HepG2 (cell line): ENCODE measurements around the gene AGAP1. TPM values are rescaled to one million over a fixed set of nuclear protein-coding genes. Genes with fewer than 3 reads are reported as not detected.

Experiments
- ATAC-seq: fragments of 200-7000 bp; cut with Tn5 transposase; 3 replicates; pipeline ENCODE4 v1.9.1; 2020; ENCODE audit warnings: mild to moderate bottlenecking, moderate library complexity
- BruUV-seq: library from RNA; stranded (reverse); fragments of 400-500 nt; replicated peaks from 2 replicates; lab custom pipeline; 2021; lab: Mats Ljungman, UMichigan
- CTCF ChIA-PET: fragments of 300-600 bp; formaldehyde crosslinking; extraction: SDS; loops from one replicate; lab custom pipeline; 2021; ENCODE audit warnings: low total read pairs, inconsistent platforms, low intra/inter-chr PET ratio; lab: Yijun Ruan, JAX
- POLR2A ChIA-PET: fragments of 350-600 bp; sonication (Branson Sonifier 250); formaldehyde crosslinking; loops from one replicate; lab custom pipeline; 2020; ENCODE audit warnings: antibody characterized with exemption, inconsistent platforms; lab: Yijun Ruan, JAX
- DNase-seq: peaks from one replicate; pipeline ENCODE4 v3.0.0-alpha.2; 2015; ENCODE audit warnings: low spot score
- FAIRE-seq: peaks from 3 replicates; lab custom pipeline; 2011; peaks lifted over from hg19 to GRCh38; lab: Jason Lieb, UNC
- H2AFZ ChIP-seq: one replicate; pipeline ENCODE4 v1.6.1; 2011; ENCODE audit warnings: low read length, inconsistent platforms
- H3K27ac ChIP-seq: fragments of 300-600 bp; 3 replicates; pipeline ENCODE4 v1.8.0; 2011; ENCODE audit warnings: mixed run types, mild to moderate bottlenecking, mixed read lengths, low read length, inconsistent platforms; ENCODE audit not compliant: insufficient read depth; ENCODE audit errors: extremely low read length
- H3K27me3 ChIP-seq, 2 experiments: fragments of 200-600 bp in 1 of 2; 2 replicates in 1 of 2; 3 replicates in 1 of 2; pipeline versions ENCODE4 v1.6.0 to v1.8.0; 2011; ENCODE audit warnings: low read length in 2 of 2, mild to moderate bottlenecking in 2 of 2, moderate library complexity in 2 of 2, inconsistent platforms in 1 of 2; ENCODE audit not compliant: insufficient read depth in 2 of 2, control insufficient read depth in 1 of 2
- H3K36me3 ChIP-seq, 2 experiments: fragments of 200-600 bp in 1 of 2; replicated peaks in 1 of 2; 2 replicates in 1 of 2; 3 replicates in 1 of 2; pipeline versions ENCODE4 v1.5.1 to v1.8.0; 2011; ENCODE audit warnings: low read length in 2 of 2, inconsistent platforms in 1 of 2; ENCODE audit not compliant: insufficient read depth in 2 of 2, control insufficient read depth in 1 of 2
- H3K4me1 ChIP-seq: 2 replicates; pipeline ENCODE4 v1.5.1; 2012; ENCODE audit warnings: low read length, inconsistent platforms; ENCODE audit not compliant: insufficient read depth
- H3K4me2 ChIP-seq: 2 replicates; pipeline ENCODE4 v1.6.0; 2011; ENCODE audit warnings: low read depth, low read length, inconsistent platforms
- H3K4me3 ChIP-seq, 3 experiments: fragments of 200-600 bp in 1 of 3; sonication (generic), shearing (Covaris generic) in 1 of 3; replicated peaks in 1 of 3; 2 replicates each; pipeline ENCODE4 v1.5.1; 2011 to 2016; ENCODE audit warnings: low read length in 3 of 3, inconsistent platforms in 2 of 3, low read depth in 2 of 3, mild to moderate bottlenecking in 2 of 3, control low read depth in 1 of 3, mixed read lengths in 1 of 3; ENCODE audit not compliant: insufficient read depth in 1 of 3
- H3K79me2 ChIP-seq: one replicate; pipeline ENCODE4 v1.6.1; 2011; ENCODE audit warnings: low read length, inconsistent platforms; ENCODE audit not compliant: insufficient read depth
- H3K9ac ChIP-seq: 2 replicates; pipeline ENCODE4 v1.6.0; 2011; ENCODE audit warnings: mild to moderate bottlenecking, low read depth, low read length, inconsistent platforms; ENCODE audit not compliant: insufficient read depth
- H3K9me3 ChIP-seq: 2 replicates; pipeline ENCODE4 v1.5.1; 2012; ENCODE audit warnings: mild to moderate bottlenecking, low read length
- H4K20me1 ChIP-seq: 2 replicates; pipeline ENCODE4 v1.6.0; 2011; ENCODE audit warnings: inconsistent platforms, mild to moderate bottlenecking, low read length, moderate library complexity; ENCODE audit not compliant: insufficient read depth
- CREB1 ChIP-seq, 2 experiments: fragments of 450-650 bp in 1 of 2; IDR thresholded peaks; 2 replicates each; pipeline ENCODE4 v1.6.1; 2016 to 2017; ENCODE audit warnings: control low read depth in 1 of 2, mild to moderate bottlenecking in 1 of 2, missing compliant biosample characterization in 1 of 2, missing genetic modification characterization in 1 of 2
- FOXA1 ChIP-seq, 2 experiments: fragments of 450-650 bp in 1 of 2; sonication (generic) in 1 of 2; formaldehyde crosslinking in 1 of 2; IDR thresholded peaks; 2 replicates each; pipeline versions ENCODE4 v1.4.0 to v1.6.1; 2016 to 2020; ENCODE audit warnings: missing genetic modification reagents in 1 of 2
- HOXA9 ChIP-seq: sonication (generic); formaldehyde crosslinking; IDR thresholded peaks from 2 replicates; pipeline ENCODE4 v1.8.1; 2022; ENCODE audit warnings: missing genetic modification reagents, mild to moderate bottlenecking, moderate library complexity, borderline replicate concordance
- IKZF1 ChIP-seq: fragments of 450-650 bp; IDR thresholded peaks from 2 replicates; pipeline ENCODE4 v1.7.1; 2016
- MIXL1 ChIP-seq: IDR thresholded peaks from 2 replicates; pipeline ENCODE4 v1.6.1; 2016
- NONO ChIP-seq, 2 experiments: fragments of 450-650 bp in 1 of 2; sonication (generic) in 1 of 2; formaldehyde crosslinking in 1 of 2; IDR thresholded peaks in 1 of 2; conservative IDR thresholded peaks in 1 of 2; 2 replicates each; pipeline versions ENCODE4 v1.6.1 to v1.8.0; 2017 to 2022; ENCODE audit warnings: mild to moderate bottlenecking in 1 of 2, missing genetic modification reagents in 1 of 2, moderate library complexity in 1 of 2
- PHB2 ChIP-seq: fragments of 450-650 bp; IDR thresholded peaks from 2 replicates; pipeline ENCODE4 v1.6.1; 2018; ENCODE audit not compliant: partially characterized antibody
- RAD51 ChIP-seq: fragments of 450-650 bp; IDR thresholded peaks from 2 replicates; pipeline ENCODE4 v1.6.1; 2016; ENCODE audit warnings: borderline replicate concordance
- ZBTB21 ChIP-seq: sonication (generic); formaldehyde crosslinking; IDR thresholded peaks from 2 replicates; pipeline ENCODE4 v1.4.0; 2020; ENCODE audit warnings: missing genetic modification reagents
- ZBTB42 ChIP-seq: sonication (generic); formaldehyde crosslinking; IDR thresholded peaks from 2 replicates; pipeline ENCODE4 v1.5.0; 2020; ENCODE audit warnings: mild to moderate bottlenecking, missing genetic modification reagents
- ZNF318 ChIP-seq: sonication (generic); formaldehyde crosslinking; IDR thresholded peaks from 2 replicates; pipeline ENCODE4 v1.4.0; 2020; ENCODE audit warnings: mild to moderate bottlenecking, missing genetic modification reagents
- ZNF607 ChIP-seq: sonication (generic); formaldehyde crosslinking; IDR thresholded peaks from 2 replicates; pipeline ENCODE4 v1.5.1; 2020; ENCODE audit warnings: missing genetic modification reagents, mild to moderate bottlenecking, borderline replicate concordance
- ZNF782 ChIP-seq: sonication (generic); formaldehyde crosslinking; IDR thresholded peaks from 2 replicates; pipeline ENCODE4 v1.4.0; 2020; ENCODE audit warnings: missing genetic modification reagents, mild to moderate bottlenecking, borderline replicate concordance
- ZNF879 ChIP-seq: sonication (generic); formaldehyde crosslinking; IDR thresholded peaks from 2 replicates; pipeline ENCODE4 v1.8.1; 2023; ENCODE audit warnings: missing genetic modification reagents
- in situ Hi-C: cut with HindIII; loops from 2 replicates; pipeline ENCODE4 v1.10.0; 2017; ENCODE audit warnings: low pct_unique_long_range_greater_than_20kb; ENCODE audit not compliant: extremely low pct_ligation_motif_present
- intact Hi-C: fragments of 100-400 bp; cut with micrococcal nuclease; formaldehyde crosslinking; loops from one replicate; pipeline ENCODE4 v1.10.0; 2022; ENCODE audit not compliant: unreplicated experiment
- polyA plus RNA-seq, 8 experiments: library from polyadenylated mRNA; depleted of rRNA in 3 of 8; stranded (reverse) in 7 of 8; unstranded in 1 of 8; fragments of >200 nt; fragmentation: Illumina TruSeq in 4 of 8; extraction: Trizol in 4 of 8; gene quantifications; 2 replicates each; pipeline versions ENCODE4 v1.2.1 to v1.2.3, GENCODE V29; 2011 to 2016; ENCODE audit warnings: low read depth in 4 of 8, missing spikeins in 1 of 8, mixed read lengths in 1 of 8; ENCODE audit not compliant: insufficient read depth in 1 of 8
- total RNA-seq, 5 experiments: library from RNA; depleted of rRNA; stranded (reverse); fragments of >200 nt; fragmentation: Illumina TruSeq; extraction: Trizol; gene quantifications; 2 replicates each; pipeline ENCODE4 v1.2.3, GENCODE V29; 2016; ENCODE audit warnings: low read depth in 1 of 5

AGAP1 gene
- total and polyA plus RNA-seq, 2 of the 13 experiments (the other 11 are each of a cell fraction or from before 2014, with no cell fraction given), result 21.2 to 32.7 TPM

GRCh38 chr2:235802542-235802941, 308.7 kb downstream of the AGAP1 start:
- TF ChIP-seq ZBTB21 (no peak), ZNF782 (CRISPR knock-in tag) (0 out of 2 replicates have a peak, but pooled peaks have one; percentile 50), HOXA9 (CRISPR knock-in tag) (0 out of 2 replicates have a peak, but pooled peaks have one; percentile 26), CREB1 (IDR thresholded peaks at IDR 0.05) (peak; percentile 87), CREB1 (CRISPR knock-in tag; IDR thresholded peaks at IDR 0.05) (no peak), ZNF879 (CRISPR knock-in tag) (no peak), ZBTB42 (no peak), MIXL1 (CRISPR knock-in tag) (no peak), FOXA1 (IDR thresholded peaks at IDR 0.05) (peak; percentile 42; the same call in 1 of the 2 replicates), FOXA1 (CRISPR knock-in tag; IDR thresholded peaks at IDR 0.05) (no peak), RAD51 (peak; percentile 21; the same call in 1 of the 2 replicates), IKZF1 (peak; percentile 53; the same call in 1 of the 2 replicates), ZNF318 (CRISPR knock-in tag) (0 out of 2 replicates have a peak, but pooled peaks have one; percentile 40), ZNF607 (CRISPR knock-in tag) (no peak), NONO (IDR thresholded peaks at IDR 0.05) (0 out of 2 replicates have a peak, but pooled peaks have one; percentile 25), NONO (CRISPR knock-in tag; conservative IDR thresholded peaks at IDR 0.05) (no peak), PHB2 (peak; percentile 64)
- ChIA-PET POLR2A (no interaction called here), CTCF (no interaction called here)
- ATAC-seq (no peak), DNase-seq (no peak), FAIRE-seq (no peak)
- Histone ChIP-seq H3K27me3 (no peaks in the 10 kb centered on the region), H4K20me1 (no peaks in the 10 kb centered on the region), H3K4me2 (no peak overlapping the region), H3K36me3 (peaks cover 27 to 69% of the 10 kb centered on the region in 2 experiments), H3K4me3 (no peak overlapping the region), H3K9ac (no peak overlapping the region), H3K9me3 (no peaks in the 10 kb centered on the region), H3K79me2 (no peaks in the 10 kb centered on the region), H3K27ac (no peak overlapping the region), H3K4me1 (no peaks in the 10 kb centered on the region), H2AFZ (no peak overlapping the region)
- in situ Hi-C loops (no loop called here), intact Hi-C loops (no loop called here)
- no TSS peak for BruUV-seq
